Measurements from ENCODE around the gene CATSPER1.

Gene CATSPER1

DNA sequence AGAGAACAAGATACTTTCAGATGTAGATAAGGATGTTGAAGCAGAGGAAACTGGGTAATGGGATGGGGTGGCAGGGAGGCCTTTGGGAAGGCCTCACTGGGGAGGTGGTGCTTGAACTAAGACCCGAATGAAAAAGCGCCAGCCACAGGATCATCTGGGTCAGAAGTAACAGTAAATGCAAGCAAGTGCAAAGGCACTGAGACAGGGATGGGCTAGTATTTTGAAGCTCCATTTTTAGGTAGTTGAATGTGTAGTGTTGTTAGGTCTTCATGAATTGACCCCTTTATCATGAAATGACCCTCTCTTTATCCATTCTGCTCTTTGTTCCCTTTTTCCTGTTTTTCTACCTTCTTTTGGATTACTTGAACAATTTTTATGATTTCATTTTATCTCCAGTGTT, 37.6 kb upstream of the CATSPER1 start:
- TF ChIP-seq GATA2 (IDR thresholded peaks at IDR 0.05; ENCODE audit: low read depth, low read length) (no peak), GATA3 (IDR thresholded peaks at IDR 0.05; ENCODE audit: low read depth, low read length) (no peak)

DNA sequence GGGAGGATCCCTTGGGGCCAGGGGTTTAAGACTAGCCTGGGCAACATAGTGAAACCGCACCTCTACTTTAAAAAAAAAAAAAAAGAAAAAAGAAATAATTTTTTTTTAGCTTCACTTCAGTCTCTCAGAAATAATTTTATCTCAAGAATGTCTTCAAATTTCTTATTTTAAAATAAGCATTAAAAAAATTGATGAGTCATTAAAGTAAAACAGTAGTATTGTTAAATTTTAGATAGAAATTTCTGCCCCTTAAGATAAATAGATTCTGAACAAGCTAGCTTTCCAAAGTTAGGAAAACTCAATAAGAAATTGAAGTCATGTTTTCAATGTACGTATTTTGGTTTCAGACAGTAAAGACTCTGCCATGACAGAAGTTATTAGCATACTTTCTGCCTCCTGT, 36.1 kb upstream of the CATSPER1 start:
- TF ChIP-seq GATA2 (IDR thresholded peaks at IDR 0.05; ENCODE audit: low read depth, low read length) (no peak), GATA3 (IDR thresholded peaks at IDR 0.05; ENCODE audit: low read depth, low read length) (no peak)

DNA sequence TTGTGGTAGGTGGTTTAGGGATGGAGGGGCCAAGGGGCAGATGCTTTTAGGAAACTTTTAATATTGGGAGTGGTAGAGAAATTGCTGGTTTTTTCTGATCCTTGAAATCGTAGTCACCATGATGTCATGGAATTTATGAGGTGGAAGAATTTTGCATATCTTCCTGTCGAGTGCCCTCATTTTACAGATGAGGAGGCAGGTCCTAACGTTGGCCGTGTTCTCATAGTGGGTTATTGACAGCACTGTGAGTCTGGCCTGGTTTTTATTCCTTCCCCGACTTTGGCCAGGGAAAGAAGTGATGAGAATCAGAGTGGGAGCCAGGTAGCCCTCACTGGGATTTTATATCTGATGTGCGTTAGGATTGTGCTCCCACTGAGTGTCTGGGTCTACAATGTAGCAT, 35.0 kb upstream of the CATSPER1 start:
- TF ChIP-seq GATA2 (IDR thresholded peaks at IDR 0.05; ENCODE audit: low read depth, low read length) (no peak), GATA3 (IDR thresholded peaks at IDR 0.05; ENCODE audit: low read depth, low read length) (no peak)

DNA sequence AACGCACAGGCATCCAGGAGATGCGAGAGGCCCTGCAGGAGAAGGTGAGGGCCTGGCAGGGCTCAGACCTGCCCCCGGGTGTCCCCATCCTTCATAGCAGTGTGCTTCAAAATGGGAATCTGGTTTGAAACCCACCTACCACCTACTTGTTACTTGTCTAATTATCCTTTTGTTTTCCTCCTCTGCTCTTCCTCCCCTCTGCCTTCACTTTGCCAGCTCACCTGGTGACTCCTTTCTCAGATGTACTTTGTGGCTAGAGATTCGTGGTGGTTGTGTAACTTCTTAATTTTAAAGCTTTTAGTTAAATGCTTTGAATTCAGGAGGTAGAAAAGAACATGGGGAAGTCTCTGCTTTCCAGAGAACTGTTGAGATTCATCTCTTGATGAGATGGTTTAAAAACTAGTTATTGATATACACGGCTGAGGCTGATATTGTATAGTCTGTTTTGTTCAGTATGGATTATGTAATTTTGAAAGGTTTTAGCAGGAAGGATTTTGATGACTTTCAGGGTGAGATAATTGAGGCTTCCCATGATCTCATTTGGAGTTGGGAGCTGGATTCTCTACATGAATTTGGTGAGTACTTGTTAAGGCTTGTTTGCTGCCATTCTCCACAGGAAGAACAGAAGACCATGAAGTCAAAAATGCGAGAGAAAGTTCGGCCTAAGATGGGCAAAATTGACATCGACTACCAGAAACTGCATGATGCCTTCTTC, 33.8 kb upstream of the CATSPER1 start:
- TF ChIP-seq GATA3 (IDR thresholded peaks at IDR 0.05; ENCODE audit: low read depth, low read length) (no peak), GATA2 (IDR thresholded peaks at IDR 0.05; ENCODE audit: low read depth, low read length) (no peak)

DNA sequence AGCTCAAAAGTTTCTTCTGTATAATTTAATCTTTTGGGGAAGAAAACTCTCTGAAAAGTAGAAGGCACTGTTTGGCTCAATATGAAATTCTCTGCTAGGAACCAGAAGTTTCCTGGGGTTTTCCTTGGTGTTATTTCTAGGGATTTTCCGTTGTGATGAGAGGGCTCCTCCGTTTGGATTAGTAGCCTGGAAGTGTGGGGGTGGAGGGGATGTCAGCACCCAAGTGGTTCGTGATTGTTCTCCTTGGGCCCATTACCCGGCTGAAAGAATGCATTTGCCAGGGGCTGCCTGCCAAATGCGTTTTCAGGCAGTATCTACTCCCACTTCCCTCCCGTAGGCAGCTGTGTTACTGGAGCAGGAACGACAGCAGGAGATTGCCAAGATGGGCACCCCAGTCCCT, 30.2 kb upstream of the CATSPER1 start:
- TF ChIP-seq GATA3 (IDR thresholded peaks at IDR 0.05; ENCODE audit: low read depth, low read length): no peak
- TF ChIP-seq GATA2 (IDR thresholded peaks at IDR 0.05; ENCODE audit: low read depth, low read length): no peak

DNA sequence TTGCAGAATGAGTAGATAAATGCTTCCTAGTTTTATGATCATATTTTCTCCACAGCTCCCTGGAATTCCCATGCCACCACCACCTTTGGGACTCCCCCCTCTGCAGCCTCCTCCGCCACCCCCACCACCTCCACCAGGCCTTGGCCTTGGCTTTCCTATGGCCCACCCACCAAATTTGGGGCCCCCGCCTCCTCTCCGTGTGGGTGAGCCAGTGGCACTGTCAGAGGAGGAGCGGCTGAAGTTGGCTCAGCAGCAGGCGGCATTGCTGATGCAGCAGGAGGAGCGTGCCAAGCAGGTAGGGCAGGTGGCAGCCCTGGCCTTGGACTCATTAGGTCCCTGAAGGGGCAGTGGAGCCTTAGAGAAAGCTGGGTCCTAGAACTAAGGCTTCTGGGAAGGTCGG, 28.7 kb upstream of the CATSPER1 start:
- TF ChIP-seq GATA3 (IDR thresholded peaks at IDR 0.05; ENCODE audit: low read depth, low read length): no peak
- TF ChIP-seq GATA2 (IDR thresholded peaks at IDR 0.05; ENCODE audit: low read depth, low read length): no peak

DNA sequence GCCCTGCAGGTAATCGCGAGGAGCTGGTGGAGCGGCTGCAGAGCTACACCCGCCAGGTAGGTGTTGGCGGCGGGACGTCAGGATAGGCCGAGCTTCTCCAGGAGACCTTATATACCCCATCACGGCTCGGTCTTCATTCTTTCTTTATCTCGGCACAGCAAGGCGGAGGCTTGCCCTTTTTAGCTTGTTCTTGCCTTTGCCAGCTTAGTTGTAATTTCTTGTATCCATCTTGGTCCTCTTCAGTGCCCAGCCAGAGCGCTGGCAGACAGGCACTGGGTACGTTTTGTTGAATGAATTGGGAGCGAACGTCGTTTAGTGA, 26.3 kb upstream of the CATSPER1 start:
- TF ChIP-seq GATA3 (IDR thresholded peaks at IDR 0.05; ENCODE audit: low read depth, low read length) (no peak), GATA2 (IDR thresholded peaks at IDR 0.05; ENCODE audit: low read depth, low read length) (no peak)

DNA sequence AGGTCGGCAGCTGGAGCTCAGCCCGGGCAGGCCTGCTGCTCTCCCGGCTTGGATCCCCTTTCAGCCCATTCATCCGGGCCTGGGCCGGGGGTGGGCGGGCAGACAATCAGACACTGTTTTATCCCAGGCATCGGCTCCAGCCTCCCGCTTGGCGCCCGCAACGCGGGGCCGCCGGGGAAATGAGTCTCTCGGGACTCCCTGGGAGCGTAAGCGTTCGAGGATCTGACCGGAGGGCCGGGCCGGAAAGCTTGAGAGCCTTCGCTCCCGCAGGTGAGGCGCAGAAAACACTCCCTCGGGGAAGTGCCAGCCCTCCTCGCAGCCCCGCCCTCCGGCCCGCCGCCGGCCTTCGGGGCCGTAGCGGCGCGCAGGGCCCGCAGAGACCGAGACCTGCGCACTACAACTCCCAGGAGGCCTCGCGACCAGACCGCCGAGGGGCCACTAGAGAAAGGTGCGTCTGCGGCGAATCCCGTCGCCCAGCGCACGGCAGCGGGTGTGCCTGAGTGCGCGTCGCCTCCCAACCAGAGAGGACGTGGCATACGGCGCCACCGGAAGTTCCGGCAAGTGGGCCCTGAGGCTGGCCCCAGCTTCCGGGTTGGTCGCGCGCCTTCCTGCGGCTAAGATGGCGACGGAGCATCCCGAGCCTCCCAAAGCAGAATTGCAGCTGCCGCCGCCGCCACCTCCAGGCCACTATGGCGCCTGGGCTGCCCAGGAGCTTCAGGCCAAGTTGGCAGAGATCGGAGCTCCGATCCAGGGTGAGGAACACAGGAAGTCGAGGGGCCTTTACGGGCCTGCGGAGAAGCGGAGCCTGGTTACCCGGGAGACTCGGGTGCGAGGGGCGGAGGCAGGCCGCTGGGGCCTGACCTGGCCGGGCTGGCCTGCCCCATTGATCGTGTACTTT, 25.7 kb upstream of the CATSPER1 start, which contains the start of gene SF3B2:
Gene SF3B2, plus strand, starts transcription at position 599 of the 898 bp plus-strand sequence. Its CDS starts 21 bp downstream, at position 620.
- TF ChIP-seq GATA2 (IDR thresholded peaks at IDR 0.05; ENCODE audit: low read depth, low read length) (no peak), GATA3 (IDR thresholded peaks at IDR 0.05; ENCODE audit: low read depth, low read length) (no peak)

DNA sequence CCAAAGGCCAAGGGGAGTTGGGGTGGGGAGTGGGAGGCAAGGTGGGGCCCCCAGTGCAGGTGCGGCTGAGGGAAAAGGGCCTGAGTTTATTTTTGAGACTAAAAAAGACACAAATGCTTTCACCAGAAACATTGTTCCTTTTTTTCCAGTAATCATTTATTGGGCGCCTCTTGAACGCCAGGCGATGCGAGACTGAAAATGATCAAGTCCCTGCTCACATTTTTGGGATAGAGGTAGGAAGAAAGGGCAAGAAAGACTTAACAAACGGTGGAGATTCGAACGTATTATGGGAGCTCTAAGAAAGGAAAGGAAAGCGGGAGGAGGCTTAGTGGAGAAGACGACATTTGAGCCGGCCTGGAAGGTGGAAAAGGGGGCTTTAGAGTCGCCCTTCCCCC, 25.1 kb upstream of the CATSPER1 start:
- TF ChIP-seq GATA3 (IDR thresholded peaks at IDR 0.05; ENCODE audit: low read depth, low read length): no peak
- no peak for TF ChIP-seq GATA2 (IDR thresholded peaks at IDR 0.05; ENCODE audit: low read depth, low read length)

DNA sequence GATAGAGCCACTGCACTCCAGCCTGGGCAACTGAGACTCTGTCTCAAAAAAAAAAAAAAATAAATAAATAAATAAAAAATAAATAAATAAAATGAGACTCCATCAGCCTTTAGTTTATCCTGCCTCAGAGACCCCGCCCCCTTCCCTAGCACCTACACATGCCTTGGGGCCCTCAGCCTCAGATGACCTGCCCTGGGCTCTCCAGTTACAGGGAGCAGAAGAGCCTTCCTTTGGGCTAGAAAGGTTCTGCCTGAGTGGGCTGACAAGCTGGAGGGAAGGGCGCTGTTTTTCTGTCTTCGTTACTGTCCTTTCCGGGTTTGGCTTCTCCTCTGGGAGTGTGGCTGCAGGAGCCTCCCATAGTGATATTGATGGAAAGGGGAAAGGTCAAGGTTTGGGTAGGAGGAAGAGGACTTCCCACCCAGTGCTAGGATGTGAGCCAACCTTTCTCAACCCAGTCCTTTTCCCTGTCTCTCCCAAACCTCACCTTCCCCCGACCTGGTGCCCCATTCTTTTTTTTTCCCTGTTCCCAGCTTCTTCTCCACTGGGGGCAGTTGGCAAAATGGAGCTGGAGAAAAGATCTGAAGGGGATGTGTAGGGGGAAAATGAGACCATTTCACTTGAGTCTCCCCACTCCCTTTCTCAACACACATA, 24.4 kb upstream of the CATSPER1 start:
- TF ChIP-seq GATA3 (IDR thresholded peaks at IDR 0.05; ENCODE audit: low read depth, low read length) (no peak), GATA2 (IDR thresholded peaks at IDR 0.05; ENCODE audit: low read depth, low read length) (no peak)

DNA sequence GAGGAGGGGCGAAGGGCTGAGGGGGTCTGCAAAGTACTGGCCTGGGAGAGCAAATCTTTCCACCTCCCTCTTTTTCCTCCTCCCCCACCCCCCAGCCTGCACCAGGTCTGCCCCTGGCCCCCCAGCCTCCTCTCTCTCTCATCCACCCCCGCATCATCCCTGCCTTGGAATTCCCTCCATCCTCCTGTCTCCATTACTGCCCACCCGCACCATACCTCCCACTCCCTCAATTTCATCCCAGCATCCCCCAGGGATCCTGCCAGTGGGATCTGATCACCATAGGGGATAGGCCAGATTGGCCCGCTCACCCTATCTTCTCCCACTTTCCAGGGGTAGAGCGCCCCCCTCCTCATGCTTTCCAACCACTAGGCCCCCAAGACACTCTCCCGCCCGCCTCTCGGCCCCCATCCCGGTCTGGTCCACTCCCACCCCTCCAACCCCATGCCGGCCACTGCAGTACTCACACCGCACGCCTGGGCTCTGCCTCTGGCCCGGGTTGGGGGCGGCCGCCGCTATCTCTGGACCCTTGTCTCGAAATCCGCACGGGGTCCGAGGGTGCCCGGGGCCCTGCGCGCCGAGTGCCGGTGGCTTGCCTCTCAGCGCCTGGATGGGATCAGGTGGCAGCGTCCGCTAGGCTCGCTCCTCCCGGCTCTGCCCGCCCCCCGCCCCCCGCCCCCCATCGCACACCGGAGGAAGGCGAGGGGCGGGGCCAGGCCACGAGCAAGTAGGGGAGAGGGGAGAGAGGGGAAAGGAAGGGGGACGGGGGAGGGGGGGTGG, 22.5 kb upstream of the CATSPER1 start, which contains the start of gene GAL3ST3:
Gene GAL3ST3, minus strand, starts transcription at position 615 of the 777 bp plus-strand sequence. CDS start 3,746 bp downstream, outside the sequence.
- TF ChIP-seq GATA3 (IDR thresholded peaks at IDR 0.05; ENCODE audit: low read depth, low read length) (no peak), GATA2 (IDR thresholded peaks at IDR 0.05; ENCODE audit: low read depth, low read length) (no peak)

DNA sequence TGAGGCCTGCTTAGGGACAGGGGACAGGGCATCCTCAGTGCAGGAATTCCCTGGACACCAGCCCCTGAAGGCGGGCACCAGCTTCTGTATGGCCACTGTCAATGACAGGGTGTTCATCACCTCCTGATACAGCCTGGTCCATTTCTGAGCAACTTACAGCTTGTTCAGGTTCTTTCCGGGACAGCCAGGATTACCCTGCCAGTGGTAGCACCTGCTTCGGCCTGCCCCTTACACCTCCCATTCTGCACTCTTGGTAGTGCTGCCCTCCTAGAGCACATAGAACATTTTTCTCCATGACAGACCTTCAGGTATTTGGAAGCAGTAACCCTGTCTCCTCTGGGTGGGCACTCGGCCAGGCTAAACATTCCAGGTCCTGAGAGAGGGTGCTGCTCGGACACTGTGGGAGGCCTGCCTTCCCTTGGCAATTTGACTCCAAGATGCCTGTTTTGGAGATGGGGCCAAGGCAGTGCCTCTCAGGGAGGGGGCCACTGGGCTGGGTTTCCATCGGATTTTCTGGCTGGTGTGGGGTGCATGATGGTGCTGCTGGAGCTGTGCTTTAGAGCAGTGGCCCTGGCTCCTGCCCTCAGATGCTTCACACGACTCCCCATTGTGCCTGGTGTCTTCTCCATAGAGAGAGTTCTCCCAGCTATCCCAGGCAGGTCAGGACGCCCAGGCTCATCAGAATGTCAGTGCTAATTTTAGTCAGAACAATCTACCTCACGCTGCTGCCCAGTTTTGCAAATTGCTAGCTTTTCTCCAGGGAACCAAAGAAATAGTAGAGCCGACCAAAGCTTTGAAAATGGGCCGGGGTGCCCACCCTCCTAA, 21.5 kb upstream of the CATSPER1 start:
- no peak for TF ChIP-seq GATA3 (IDR thresholded peaks at IDR 0.05; ENCODE audit: low read depth, low read length)
- TF ChIP-seq GATA2 (IDR thresholded peaks at IDR 0.05; ENCODE audit: low read depth, low read length): no peak

DNA sequence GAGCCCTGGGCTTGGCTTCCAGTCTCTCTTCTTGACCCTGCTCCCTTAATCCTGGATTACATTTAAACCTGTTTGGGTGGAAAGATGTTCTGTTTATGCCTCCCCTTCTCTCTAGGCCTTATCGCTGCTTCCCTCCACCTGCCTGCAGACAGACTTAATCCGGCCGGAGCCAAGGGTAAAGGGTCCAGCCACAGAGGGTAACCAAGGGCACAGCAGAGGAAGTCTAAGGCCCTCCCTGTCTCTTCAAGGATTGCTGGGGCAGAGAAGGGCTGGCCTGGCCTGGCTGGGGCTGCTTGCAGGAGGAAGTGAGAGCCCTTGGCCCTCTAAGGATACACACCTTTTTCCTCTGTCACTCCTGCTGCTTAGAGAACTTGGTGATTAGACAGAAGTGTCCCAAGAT, 20.6 kb upstream of the CATSPER1 start:
- no peak for TF ChIP-seq GATA3 (IDR thresholded peaks at IDR 0.05; ENCODE audit: low read depth, low read length)
- no peak for TF ChIP-seq GATA2 (IDR thresholded peaks at IDR 0.05; ENCODE audit: low read depth, low read length)

All from SH-SY5Y (cell line).